Breast epithelium (tissue), 4 donors: Measurements from ENCODE around the gene DPF1. TPM values are rescaled to one million over a fixed set of nuclear protein-coding genes. Genes with fewer than 3 reads are reported as not detected.

Experiments
- DNase-seq, 2 donors: peaks; one replicate each; pipeline ENCODE4 v3.0.0-alpha.2; 2019; ENCODE audit warnings: low spot score in 2 of 2
- H3K27ac ChIP-seq, 2 donors: fragments of 200-600 bp; sonication (generic) in 1 of 2; one replicate each; pipeline ENCODE4 v1.5.1; 2016 to 2019; ENCODE audit warnings: mild to moderate bottlenecking in 1 of 2
- H3K27me3 ChIP-seq, 2 donors: fragments of 200-600 bp; sonication (generic) in 1 of 2; one replicate each; pipeline versions ENCODE4 v1.5.1 to v1.6.0; 2017 to 2019; ENCODE audit warnings: control low read depth in 1 of 2, mild to moderate bottlenecking in 1 of 2
- H3K36me3 ChIP-seq: fragments of 200-600 bp; one replicate; pipeline ENCODE4 v1.5.1; 2019
- H3K4me1 ChIP-seq, 2 donors: fragments of 200-600 bp; sonication (generic); one replicate each; pipeline ENCODE4 v1.5.1; 2016 to 2019; ENCODE audit warnings: control low read depth in 1 of 2
- H3K4me3 ChIP-seq, 3 donors: fragments of 200-600 bp; sonication (generic); 1 replicate in 2 of 3; 2 replicates in 1 of 3; pipeline ENCODE4 v1.5.1; 2016 to 2019; ENCODE audit warnings: mild to moderate bottlenecking in 3 of 3, moderate library complexity in 2 of 3
- H3K9me3 ChIP-seq, 2 donors: fragments of 200-600 bp; sonication (generic) in 1 of 2; one replicate each; pipeline ENCODE4 v1.5.1; 2016 to 2019; ENCODE audit warnings: control low read depth in 1 of 2
- CTCF ChIP-seq, 3 donors: fragments of 450-650 bp; IDR thresholded peaks; one replicate each; pipeline ENCODE4 v1.5.1; 2016 to 2017; ENCODE audit warnings: antibody characterized with exemption in 3 of 3, mild to moderate bottlenecking in 3 of 3, moderate library complexity in 3 of 3
- POLR2A ChIP-seq: fragments of 450-650 bp; IDR thresholded peaks from one replicate; pipeline ENCODE4 v1.6.1; 2016; ENCODE audit warnings: antibody characterized with exemption, mild to moderate bottlenecking, moderate library complexity
- POLR2AphosphoS5 ChIP-seq, 3 donors: sonication (generic); formaldehyde crosslinking; IDR thresholded peaks; one replicate each; pipeline ENCODE4 v1.6.1; 2017; ENCODE audit warnings: antibody characterized with exemption in 3 of 3
- intact Hi-C: fragments of 100-400 bp; cut with DNase I; formaldehyde crosslinking; loops from one replicate; pipeline ENCODE4 v1.15.1; 2023; ENCODE audit warnings: low total_unique reads
- total RNA-seq, 3 donors: library from RNA; depleted of rRNA; stranded (reverse); fragments of >200 nt; gene quantifications; one replicate each; pipeline ENCODE4 v1.1.0, GENCODE V29; 2016

The DPF1 gene
- total RNA-seq, 3 donors from 2014 or later: not detected

- Histone ChIP-seq H3K4me1 (no peaks in the 10 kb centered on the region), H3K4me3 (no peak overlapping the region), H3K9me3 (no peaks in the 10 kb centered on the region), H3K36me3 (no peaks in the 10 kb centered on the region), H3K27ac (no peak overlapping the region), H3K27me3 (no peaks in the 10 kb centered on the region)
- intact Hi-C loops: no loop called here
- DNase-seq: no peak
- TF ChIP-seq CTCF (IDR thresholded peaks at IDR 0.05) (no peak), POLR2AphosphoS5 (IDR thresholded peaks at IDR 0.05) (no peak), POLR2A (no peak)
These were observed 33.2 kb downstream of the DPF1 start for GRCh38 chr19:38190793-38191192.

- DNase-seq: no peak
- H3K27ac ChIP-seq: no peak overlapping the region
- H3K36me3 ChIP-seq: no peaks in the 10 kb centered on the region
- no peak for TF ChIP-seq POLR2AphosphoS5 (IDR thresholded peaks at IDR 0.05)
- no peak for TF ChIP-seq POLR2A
- no peak for TF ChIP-seq CTCF (IDR thresholded peaks at IDR 0.05)
- H3K9me3 ChIP-seq: no peaks in the 10 kb centered on the region
- no peak overlapping the region for H3K4me3 ChIP-seq
- intact Hi-C loops: no loop called here
- H3K27me3 ChIP-seq: no peaks in the 10 kb centered on the region
- H3K4me1 ChIP-seq: no peaks in the 10 kb centered on the region
These were observed 34.0 kb downstream of the DPF1 start for GRCh38 chr19:38190061-38190460.

- intact Hi-C loops: no loop called here
- DNase-seq: no peak
- Histone ChIP-seq H3K9me3 (peaks cover 0 to 2% of the 10 kb centered on the region in 2 donors), H3K36me3 (no peaks in the 10 kb centered on the region), H3K27me3 (no peaks in the 10 kb centered on the region), H3K4me1 (no peaks in the 10 kb centered on the region), H3K4me3 (no peak overlapping the region), H3K27ac (no peak overlapping the region)
- TF ChIP-seq POLR2A (no peak), POLR2AphosphoS5 (IDR thresholded peaks at IDR 0.05) (no peak), CTCF (IDR thresholded peaks at IDR 0.05) (no peak)
These were observed 38.5 kb downstream of the DPF1 start for GRCh38 chr19:38185562-38185961.

GRCh38 chr19:38184815-38185214, 39.2 kb downstream of the DPF1 start:
- intact Hi-C loops: no loop called here
- no peak overlapping the region for H3K27ac ChIP-seq

More at GRCh38 chr19:38184815-38185214, 39.2 kb downstream of the DPF1 start:
- no peaks in the 10 kb centered on the region for H3K36me3 ChIP-seq
- peaks cover 5 to 10% of the 10 kb centered on the region in 2 donors for H3K9me3 ChIP-seq
- no peaks in the 10 kb centered on the region for H3K4me1 ChIP-seq
- DNase-seq: no peak
- H3K27me3 ChIP-seq: no peaks in the 10 kb centered on the region
- H3K4me3 ChIP-seq: no peak overlapping the region
- TF ChIP-seq CTCF (IDR thresholded peaks at IDR 0.05) (no peak), POLR2A (no peak)
